IPS DF 6.9 (cell line): ENCODE data around the gene ALG5.

Source experiments
- DNase-seq: peaks from one replicate; pipeline ENCODE4 v3.0.0-alpha.2; 2013; ENCODE audit warnings: low read depth, low spot score
- H3K27ac ChIP-seq: one replicate; pipeline ENCODE4 v1.5.1; 2013; ENCODE audit warnings: low read length, control low read depth
- H3K27me3 ChIP-seq: 2 replicates; pipeline ENCODE4 v1.6.1; 2013; ENCODE audit warnings: mild to moderate bottlenecking, low read length; ENCODE audit not compliant: control insufficient read depth, insufficient read depth
- H3K36me3 ChIP-seq: 2 replicates; pipeline ENCODE4 v1.6.1; 2013; ENCODE audit warnings: low read length; ENCODE audit not compliant: control insufficient read depth, insufficient read depth
- H3K4me1 ChIP-seq: 2 replicates; pipeline ENCODE4 v1.6.1; 2013; ENCODE audit warnings: low read length; ENCODE audit not compliant: control insufficient read depth, insufficient read depth
- H3K4me3 ChIP-seq: 2 replicates; pipeline ENCODE4 v1.5.1; 2013; ENCODE audit warnings: mild to moderate bottlenecking, low read length
- H3K9me3 ChIP-seq: 2 replicates; pipeline ENCODE4 v1.6.1; 2013; ENCODE audit warnings: low read length, inconsistent platforms; ENCODE audit not compliant: control insufficient read depth, insufficient read depth
- WGBS: extraction: QIAGEN DNeasy Blood & Tissue Kit; methylation state at CpG from one replicate; pipeline ENCODE4 v1.1.7; 2013; ENCODE audit warnings: mixed read lengths, missing lambda C conversion rate; ENCODE audit not compliant: insufficient read length, insufficient coverage; 5-methylcytosine and 5-hydroxymethylcytosine counted together

The ALG5 gene

DNA sequence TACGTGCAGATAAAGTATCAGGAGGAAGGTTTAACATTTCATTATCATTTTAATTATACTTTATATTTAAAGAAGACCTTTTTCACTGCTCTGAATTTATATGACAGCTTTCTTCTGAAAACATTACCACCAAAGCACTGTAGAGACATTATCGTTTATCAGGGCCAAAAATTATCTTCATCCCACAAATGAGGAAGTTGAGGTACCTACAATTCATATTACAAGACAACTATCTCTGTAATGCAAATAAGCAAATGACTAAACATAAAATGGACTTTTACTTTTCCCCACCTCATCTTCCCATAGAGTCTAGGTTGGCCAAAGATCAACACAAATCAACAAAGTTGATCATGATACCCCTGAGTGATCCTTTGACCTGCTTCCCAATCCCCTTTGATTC, 48.2 kb downstream of the ALG5 start:
- Histone ChIP-seq H3K9me3 (no peaks in the 10 kb centered on the region), H3K27me3 (no peaks in the 10 kb centered on the region), H3K4me3 (no peak overlapping the region), H3K4me1 (no peaks in the 10 kb centered on the region), H3K27ac (no peak overlapping the region), H3K36me3 (no peaks in the 10 kb centered on the region)
- WGBS: no CpG with 5 or more reads among the region's 2 CpGs
- DNase-seq: no peak

DNA sequence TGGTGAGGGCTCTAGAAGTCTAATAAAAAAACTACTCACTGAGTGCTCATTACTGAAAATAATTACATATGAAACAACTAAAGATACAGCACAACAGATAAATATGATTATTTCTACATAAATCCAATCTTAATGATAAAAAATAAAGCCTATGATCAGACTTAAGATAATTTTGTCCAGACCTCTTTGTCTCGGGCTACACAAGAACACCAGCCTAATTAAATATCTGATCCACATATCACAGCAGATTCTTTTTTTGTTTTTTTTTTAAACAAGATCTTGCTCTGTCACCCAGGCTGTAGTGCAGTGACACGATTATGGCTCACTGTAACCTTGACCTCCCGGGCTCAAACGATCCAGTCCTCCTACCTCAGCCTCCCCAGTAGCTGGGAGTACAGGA, 48.8 kb downstream of the ALG5 start:
- Histone ChIP-seq H3K4me3 (no peak overlapping the region), H3K9me3 (no peaks in the 10 kb centered on the region), H3K36me3 (no peaks in the 10 kb centered on the region), H3K4me1 (no peaks in the 10 kb centered on the region), H3K27ac (no peak overlapping the region), H3K27me3 (no peaks in the 10 kb centered on the region)
- no peak for DNase-seq
- no CpG with 5 or more reads among the region's 4 CpGs for WGBS

GRCh38 chr13:36945078-36945477, 54.1 kb downstream of the ALG5 start:
- Histone ChIP-seq H3K36me3 (no peaks in the 10 kb centered on the region), H3K9me3 (no peaks in the 10 kb centered on the region; the same call in 1 of the 2 replicates), H3K27ac (no peak overlapping the region), H3K4me3 (no peak overlapping the region), H3K4me1 (no peaks in the 10 kb centered on the region), H3K27me3 (no peaks in the 10 kb centered on the region)
- DNase-seq: no peak
- no CpG with 5 or more reads among the region's 3 CpGs for WGBS

GRCh38 chr13:36925603-36926002, 73.5 kb downstream of the ALG5 start:
- Histone ChIP-seq H3K9me3 (no peaks in the 10 kb centered on the region), H3K27me3 (no peaks in the 10 kb centered on the region), H3K4me1 (no peaks in the 10 kb centered on the region), H3K36me3 (no peaks in the 10 kb centered on the region), H3K27ac (no peak overlapping the region), H3K4me3 (no peak overlapping the region)
- no CpG with 5 or more reads among the region's 7 CpGs for WGBS
- DNase-seq: no peak

- no peaks in the 10 kb centered on the region for H3K4me1 ChIP-seq
- no peak overlapping the region for H3K4me3 ChIP-seq
- no peak for DNase-seq
- no peak overlapping the region for H3K27ac ChIP-seq
- H3K27me3 ChIP-seq: no peaks in the 10 kb centered on the region
- WGBS: no CpG with 5 or more reads among the region's 3 CpGs
- no peaks in the 10 kb centered on the region for H3K36me3 ChIP-seq
- no peaks in the 10 kb centered on the region for H3K9me3 ChIP-seq
These were observed 75.1 kb downstream of the ALG5 start for GRCh38 chr13:36924001-36924400.

DNA sequence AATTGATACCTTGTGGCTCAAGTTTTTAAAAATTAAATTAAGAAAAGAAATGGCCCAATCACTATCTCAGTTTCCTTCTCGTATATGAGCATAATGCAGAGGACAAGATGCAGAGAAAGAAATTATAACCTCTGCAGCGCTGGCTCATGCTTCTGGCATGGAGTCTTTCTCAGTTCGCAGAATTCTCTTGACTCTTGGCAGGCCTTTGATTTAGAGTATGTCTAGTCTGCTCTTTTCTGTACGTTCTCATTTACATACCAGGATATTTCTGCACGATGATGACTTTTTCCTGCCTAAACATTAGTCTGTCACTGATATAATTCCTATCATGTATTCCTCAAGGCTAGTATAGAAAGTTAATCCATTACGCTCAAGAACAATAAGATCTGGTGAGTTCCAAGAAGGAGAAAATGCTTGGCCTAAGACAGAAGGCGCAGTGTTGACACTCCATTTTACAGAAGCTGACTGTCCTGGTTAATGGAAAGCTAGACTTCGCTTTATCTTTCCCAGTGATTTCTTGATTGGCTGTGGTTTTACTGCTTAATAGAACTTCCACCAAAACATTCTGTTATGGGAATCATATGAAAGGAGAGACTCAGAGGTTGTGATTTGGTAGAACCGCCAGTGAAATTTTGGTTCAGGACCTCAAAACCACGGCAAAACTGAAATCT, 77.4 kb downstream of the ALG5 start:
- no CpG with 5 or more reads among the region's 10 CpGs for WGBS
- Histone ChIP-seq H3K4me1 (no peaks in the 10 kb centered on the region), H3K36me3 (no peaks in the 10 kb centered on the region), H3K4me3 (no peak overlapping the region), H3K9me3 (no peaks in the 10 kb centered on the region), H3K27ac (no peak overlapping the region), H3K27me3 (peaks cover 2% of the 10 kb centered on the region; the same call in 1 of the 2 replicates)
- DNase-seq: no peak

DNA sequence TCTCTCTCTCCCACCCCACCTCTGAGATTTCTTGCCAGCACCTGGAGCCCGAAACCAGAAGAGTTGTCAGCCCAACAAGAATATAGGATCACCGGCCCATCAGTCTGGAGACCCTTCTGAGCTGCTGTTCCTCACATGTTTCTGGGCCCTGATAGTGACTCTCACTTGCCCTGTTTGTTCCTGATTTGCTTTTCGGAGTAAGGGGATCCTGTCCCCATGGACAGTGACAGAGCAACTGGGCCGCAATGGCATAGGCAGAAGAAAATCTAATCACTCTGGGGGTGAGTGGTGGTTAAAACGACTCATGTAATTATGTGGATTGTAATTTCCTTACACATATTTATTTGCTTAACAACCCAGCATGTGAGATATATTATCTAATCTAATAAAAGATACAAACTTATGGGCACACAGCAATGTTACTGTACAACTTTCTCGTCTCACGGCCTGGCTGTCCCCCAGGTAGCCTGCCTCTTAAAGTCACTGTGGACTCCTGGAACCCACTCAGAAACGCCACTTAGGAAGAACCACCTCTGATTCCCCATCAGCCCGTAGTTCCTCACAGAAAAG, 78.4 kb downstream of the ALG5 start:
- Histone ChIP-seq H3K4me1 (no peaks in the 10 kb centered on the region), H3K27ac (no peak overlapping the region), H3K9me3 (no peaks in the 10 kb centered on the region), H3K36me3 (no peaks in the 10 kb centered on the region), H3K27me3 (peaks cover 2% of the 10 kb centered on the region; the same call in 1 of the 2 replicates), H3K4me3 (peak overlapping the region; percentile 81; the same call in 1 of the 2 replicates)
- no peak for DNase-seq
- WGBS: no CpG with 5 or more reads among the region's 9 CpGs

DNA sequence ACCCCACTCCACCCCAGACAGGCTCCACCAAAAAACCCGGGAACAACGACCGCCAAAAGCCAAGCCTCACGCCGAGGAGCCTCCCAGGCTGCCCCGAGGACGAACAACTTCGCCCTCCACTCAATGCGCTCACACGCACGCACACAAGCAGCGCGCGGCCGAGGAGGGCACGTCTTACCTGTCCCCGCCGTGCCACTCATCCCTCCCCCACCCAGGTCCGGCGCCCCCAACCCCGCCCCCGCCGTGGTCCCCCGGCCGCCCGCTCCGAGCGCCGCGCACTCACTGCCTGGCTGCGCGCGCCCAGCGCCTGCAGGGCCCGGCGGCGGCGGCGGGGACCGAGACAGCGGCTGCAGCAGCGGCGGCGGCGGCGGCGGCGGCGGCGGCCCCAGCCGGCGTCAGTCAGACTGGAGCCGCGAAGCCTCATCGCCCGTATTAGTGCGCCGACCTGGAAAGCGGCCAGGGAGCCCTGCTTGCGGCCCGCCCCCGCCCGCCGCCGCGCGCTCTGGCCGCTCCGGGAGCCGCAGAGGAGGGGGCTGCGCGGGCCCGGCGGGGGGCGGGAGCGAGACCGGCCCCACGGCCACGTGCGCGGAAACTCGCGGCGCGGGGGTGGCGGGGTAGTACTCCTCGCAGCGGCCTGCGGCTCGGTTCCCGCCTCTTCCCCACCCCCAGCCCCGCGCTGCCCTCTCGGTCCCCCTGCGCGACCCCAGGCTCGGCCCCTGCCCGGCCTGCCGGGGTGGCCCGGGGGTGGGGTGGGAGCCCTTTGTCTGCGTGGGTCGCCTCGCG, 79.1 kb downstream of the ALG5 start, which contains the start of gene SMAD9:
SMAD9 (minus strand) TSS at position 406 of the 783 bp plus-strand sequence. CDS start 40,549 bp downstream, outside the sequence.
- Histone ChIP-seq H3K4me1 (no peaks in the 10 kb centered on the region), H3K27me3 (peaks cover 2% of the 10 kb centered on the region; the same call in 1 of the 2 replicates), H3K9me3 (no peaks in the 10 kb centered on the region), H3K36me3 (no peaks in the 10 kb centered on the region), H3K27ac (no peak within 1 kb of the TSS), H3K4me3 (peak within 1 kb of the TSS; percentile 81; the same call in 1 of the 2 replicates)
- no peak for DNase-seq
- WGBS: no CpG with 5 or more reads among the region's 104 CpGs

DNA sequence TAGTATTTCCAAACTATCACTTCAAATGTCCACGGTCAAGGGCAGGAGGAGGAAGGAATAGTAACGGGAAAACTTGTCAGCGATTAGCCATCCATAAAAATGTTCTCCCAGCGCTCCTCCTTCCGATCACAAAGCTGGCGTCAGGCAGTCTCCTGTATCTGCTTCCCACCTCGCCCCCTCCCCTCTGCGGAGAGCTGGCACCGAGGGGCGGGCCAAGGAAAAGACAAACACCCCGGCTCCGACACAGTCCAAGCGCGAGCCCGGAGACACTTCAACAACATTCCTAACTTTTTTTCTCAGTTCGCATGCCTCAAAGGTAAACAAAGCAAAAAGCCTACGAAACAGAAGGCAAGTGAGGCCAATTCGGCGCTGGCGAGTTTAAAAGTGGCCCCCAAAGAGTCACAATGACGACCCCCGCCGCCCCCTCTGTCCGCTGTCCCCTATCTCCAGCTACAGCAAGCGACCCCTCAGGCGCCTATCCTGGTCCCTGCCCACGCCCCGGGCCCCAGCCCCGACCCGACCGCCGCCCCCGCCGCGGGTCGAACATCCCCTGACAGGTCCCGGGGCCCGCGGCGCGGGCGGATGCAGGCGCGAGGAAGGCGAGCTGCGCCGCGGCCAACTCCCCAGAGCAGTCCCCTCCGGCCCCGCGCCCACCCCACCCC, 79.8 kb downstream of the ALG5 start:
- DNase-seq: no peak
- no peaks in the 10 kb centered on the region for H3K9me3 ChIP-seq
- WGBS: no CpG with 5 or more reads among the region's 51 CpGs
- peaks cover 2% of the 10 kb centered on the region; the same call in 1 of the 2 replicates for H3K27me3 ChIP-seq
- H3K4me1 ChIP-seq: no peaks in the 10 kb centered on the region
- H3K4me3 ChIP-seq: peak overlapping the region; percentile 81; the same call in 1 of the 2 replicates
- no peak overlapping the region for H3K27ac ChIP-seq
- H3K36me3 ChIP-seq: no peaks in the 10 kb centered on the region
